ENCODE data around the gene PIGO.

PIGO gene

GRCh38 chr9:35078066-35078465 lies 18.3 kb downstream of the PIGO start:
- Histone ChIP-seq H3K36me3 (ENCODE audit: insufficient read depth, low read length) (peaks cover 30% of the 10 kb centered on the region), H3K27me3 (ENCODE audit: control insufficient read depth in 1 of 2, insufficient read depth in 2 of 2, low read length in 2 of 2) (no peaks in the 10 kb centered on the region), H3K4me3 (ENCODE audit: low read depth in 1 of 2, low read length in 2 of 2) (no peak overlapping the region), H3K9ac (ENCODE audit: low read length) (no peak overlapping the region), H3K9me3 (ENCODE audit: low read length) (no peaks in the 10 kb centered on the region), H3K27ac (ENCODE audit: low read depth, low read length) (no peak overlapping the region), H3K4me1 (ENCODE audit: insufficient read depth, low read length) (peaks cover 19% of the 10 kb centered on the region)

DNA sequence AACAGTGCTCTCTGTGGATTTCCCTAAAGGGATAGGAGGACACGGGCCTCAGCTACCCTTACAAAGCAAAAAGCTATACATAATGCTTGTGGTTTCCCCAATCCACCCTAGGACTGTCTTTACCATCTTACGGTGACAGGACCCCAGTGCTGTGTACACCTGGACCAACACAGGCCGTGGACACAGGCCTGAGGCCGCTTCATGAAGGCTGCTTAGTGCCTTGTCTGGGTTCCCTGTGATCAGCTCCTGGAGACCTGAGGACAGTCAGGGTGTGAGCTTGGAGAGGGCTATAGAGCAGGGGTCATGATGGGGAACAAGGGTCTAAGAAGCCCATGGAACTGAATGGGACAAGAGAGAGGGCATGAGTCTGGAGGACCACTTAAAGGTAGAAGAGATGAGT lies 19.5 kb downstream of the PIGO start:
- H3K9me3 ChIP-seq (ENCODE audit: low read length) = no peaks in the 10 kb centered on the region
- H3K27me3 ChIP-seq (ENCODE audit: control insufficient read depth in 1 of 2, insufficient read depth in 2 of 2, low read length in 2 of 2) = no peaks in the 10 kb centered on the region
- H3K36me3 ChIP-seq (ENCODE audit: insufficient read depth, low read length) = peaks cover 30% of the 10 kb centered on the region
- H3K9ac ChIP-seq (ENCODE audit: low read length) = no peak overlapping the region
- H3K27ac ChIP-seq (ENCODE audit: low read depth, low read length) = no peak overlapping the region
- H3K4me3 ChIP-seq (ENCODE audit: low read depth in 1 of 2, low read length in 2 of 2) = no peak overlapping the region
- peaks cover 19% of the 10 kb centered on the region for H3K4me1 ChIP-seq (ENCODE audit: insufficient read depth, low read length)

- H3K27me3 ChIP-seq (ENCODE audit: control insufficient read depth in 1 of 2, insufficient read depth in 2 of 2, low read length in 2 of 2) = no peaks in the 10 kb centered on the region
- peaks cover 27% of the 10 kb centered on the region for H3K4me1 ChIP-seq (ENCODE audit: insufficient read depth, low read length)
- H3K36me3 ChIP-seq (ENCODE audit: insufficient read depth, low read length) = peaks cover 30% of the 10 kb centered on the region
- no peaks in the 10 kb centered on the region for H3K9me3 ChIP-seq (ENCODE audit: low read length)
- H3K27ac ChIP-seq (ENCODE audit: low read depth, low read length) = no peak overlapping the region
- H3K4me3 ChIP-seq (ENCODE audit: low read depth in 1 of 2, low read length in 2 of 2) = no peak overlapping the region
- no peak overlapping the region for H3K9ac ChIP-seq (ENCODE audit: low read length)
Observed at GRCh38 chr9:35075358-35075757, 21.0 kb downstream of the PIGO start.

GRCh38 chr9:35074791-35075190 lies 21.6 kb downstream of the PIGO start:
- no peaks in the 10 kb centered on the region for H3K27me3 ChIP-seq (ENCODE audit: control insufficient read depth in 1 of 2, insufficient read depth in 2 of 2, low read length in 2 of 2)
- peaks cover 29% of the 10 kb centered on the region for H3K4me1 ChIP-seq (ENCODE audit: insufficient read depth, low read length)
- no peaks in the 10 kb centered on the region for H3K9me3 ChIP-seq (ENCODE audit: low read length)
- no peak overlapping the region for H3K27ac ChIP-seq (ENCODE audit: low read depth, low read length)
- H3K36me3 ChIP-seq (ENCODE audit: insufficient read depth, low read length) = peaks cover 30% of the 10 kb centered on the region
- H3K9ac ChIP-seq (ENCODE audit: low read length) = no peak overlapping the region
- H3K4me3 ChIP-seq (ENCODE audit: low read depth in 1 of 2, low read length in 2 of 2) = no peak overlapping the region

DNA sequence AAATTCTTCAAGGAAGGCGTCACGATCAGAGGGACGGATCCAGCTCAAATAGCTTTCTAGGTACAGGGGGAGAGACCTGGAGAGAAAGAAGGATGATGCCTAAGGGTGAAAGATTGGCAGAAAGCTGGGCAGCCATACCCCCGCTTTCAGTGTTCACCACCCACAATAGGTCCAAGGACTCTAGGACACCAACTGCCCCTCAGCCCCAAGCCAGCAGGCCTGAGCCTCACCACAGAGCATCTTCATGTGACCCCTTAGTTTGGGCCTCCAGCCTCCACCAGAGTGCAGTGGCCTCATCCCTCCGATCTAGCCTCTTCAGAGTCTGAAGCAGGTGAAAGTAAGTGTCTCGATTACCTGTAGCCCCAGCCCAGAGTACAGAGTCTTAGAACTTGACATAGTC lies 22.2 kb downstream of the PIGO start:
- no peak overlapping the region for H3K27ac ChIP-seq (ENCODE audit: low read depth, low read length)
- H3K36me3 ChIP-seq (ENCODE audit: insufficient read depth, low read length) = peaks cover 30% of the 10 kb centered on the region
- H3K4me3 ChIP-seq (ENCODE audit: low read depth in 1 of 2, low read length in 2 of 2) = no peak overlapping the region
- no peak overlapping the region for H3K9ac ChIP-seq (ENCODE audit: low read length)
- no peaks in the 10 kb centered on the region for H3K9me3 ChIP-seq (ENCODE audit: low read length)
- peaks cover 33% of the 10 kb centered on the region for H3K4me1 ChIP-seq (ENCODE audit: insufficient read depth, low read length)
- H3K27me3 ChIP-seq (ENCODE audit: control insufficient read depth in 1 of 2, insufficient read depth in 2 of 2, low read length in 2 of 2) = no peaks in the 10 kb centered on the region

DNA sequence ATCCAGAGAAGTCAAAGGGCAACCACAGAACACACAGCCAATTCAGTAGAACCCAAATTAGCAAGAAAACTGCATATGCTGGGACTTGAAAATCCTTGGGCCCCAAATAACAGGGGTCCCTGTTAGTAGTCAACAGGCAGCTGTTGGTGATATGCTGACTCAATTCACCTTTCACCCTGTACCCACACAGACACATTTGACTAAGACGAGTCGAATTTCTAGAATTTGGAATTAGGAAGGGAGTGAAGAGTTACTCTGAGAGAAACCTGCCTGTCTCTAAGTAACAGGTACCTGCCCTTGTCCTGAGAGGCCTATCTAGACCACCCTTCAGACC lies 23.1 kb downstream of the PIGO start:
- Histone ChIP-seq H3K4me3 (ENCODE audit: low read depth in 1 of 2, low read length in 2 of 2) (peak overlapping the region in 1 of 2 donors; percentile 92), H3K27ac (ENCODE audit: low read depth, low read length) (no peak overlapping the region), H3K9me3 (ENCODE audit: low read length) (no peaks in the 10 kb centered on the region)

GRCh38 chr9:35072461-35073278 lies 23.7 kb downstream of the PIGO start, which contains the start of gene VCP:
Gene VCP (minus strand): TSS chr9:35072625. CDS start chr9:35072353, 272 bp downstream.
- peaks cover 36% of the 10 kb centered on the region for H3K4me1 ChIP-seq (ENCODE audit: insufficient read depth, low read length)

More for the DNA sequence above, 23.1 kb downstream of the PIGO start:
- Histone ChIP-seq H3K4me1 (ENCODE audit: insufficient read depth, low read length) (peaks cover 33% of the 10 kb centered on the region), H3K9ac (ENCODE audit: low read length) (no peak overlapping the region), H3K27me3 (ENCODE audit: control insufficient read depth in 1 of 2, insufficient read depth in 2 of 2, low read length in 2 of 2) (no peaks in the 10 kb centered on the region), H3K36me3 (ENCODE audit: insufficient read depth, low read length) (peaks cover 32% of the 10 kb centered on the region)

DNA sequence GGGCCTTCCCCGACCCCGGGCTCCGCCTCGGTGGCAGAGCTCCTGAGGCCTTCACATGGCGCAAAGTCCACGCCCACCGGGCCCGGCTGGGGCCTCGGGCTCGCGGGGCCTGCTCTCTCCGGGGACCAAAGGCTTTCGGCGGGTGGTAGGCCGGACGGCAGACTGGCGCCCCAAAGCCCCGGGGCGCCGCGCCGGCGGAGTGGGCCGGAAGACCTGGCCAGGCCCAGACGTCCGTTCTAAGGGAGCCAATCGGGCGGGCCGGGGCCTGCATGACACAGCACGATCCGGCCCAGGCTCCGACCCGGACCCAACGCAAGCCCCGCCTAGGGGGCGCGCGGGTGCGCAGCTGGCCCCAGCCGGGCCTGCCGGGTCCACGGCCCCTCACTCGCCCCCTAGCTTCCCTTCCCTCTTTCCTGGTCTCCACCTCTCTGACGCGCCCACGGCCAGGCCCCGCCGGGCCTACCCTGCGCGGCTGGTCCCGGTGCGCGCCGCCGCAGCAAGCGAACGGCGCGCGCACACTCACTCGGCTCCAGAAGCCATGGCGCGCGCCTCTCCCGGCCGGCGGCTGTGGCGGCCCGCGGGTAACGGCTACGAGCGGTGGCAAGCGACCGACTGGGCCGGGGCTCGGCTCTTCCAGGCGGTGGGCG lies 24.5 kb downstream of the PIGO start:
- peaks cover 45% of the 10 kb centered on the region for H3K36me3 ChIP-seq (ENCODE audit: insufficient read depth, low read length)
- H3K9ac ChIP-seq (ENCODE audit: low read length) = peak overlapping the region; percentile 87
- peak overlapping the region; percentile 97 for H3K27ac ChIP-seq (ENCODE audit: low read depth, low read length)
- no peaks in the 10 kb centered on the region for H3K27me3 ChIP-seq (ENCODE audit: control insufficient read depth in 1 of 2, insufficient read depth in 2 of 2, low read length in 2 of 2)
- H3K4me1 ChIP-seq (ENCODE audit: insufficient read depth, low read length) = peaks cover 40% of the 10 kb centered on the region
- no peaks in the 10 kb centered on the region for H3K9me3 ChIP-seq (ENCODE audit: low read length)
- H3K4me3 ChIP-seq (ENCODE audit: low read depth in 1 of 2, low read length in 2 of 2) = peak overlapping the region; percentile 73 to 92

More at GRCh38 chr9:35072461-35073278, 23.7 kb downstream of the PIGO start, which contains the start of gene VCP:
- no peaks in the 10 kb centered on the region for H3K27me3 ChIP-seq (ENCODE audit: control insufficient read depth in 1 of 2, insufficient read depth in 2 of 2, low read length in 2 of 2)
- no peaks in the 10 kb centered on the region for H3K9me3 ChIP-seq (ENCODE audit: low read length)
- peak within 1 kb of the TSS; percentile 97 for H3K27ac ChIP-seq (ENCODE audit: low read depth, low read length)
- peaks cover 38% of the 10 kb centered on the region for H3K36me3 ChIP-seq (ENCODE audit: insufficient read depth, low read length)
- H3K4me3 ChIP-seq (ENCODE audit: low read depth in 1 of 2, low read length in 2 of 2) = peak within 1 kb of the TSS; percentile 73 to 92
- peak within 1 kb of the TSS; percentile 87 for H3K9ac ChIP-seq (ENCODE audit: low read length)

GRCh38 chr9:35070823-35071813 lies 25.3 kb downstream of the PIGO start:
- Histone ChIP-seq H3K36me3 (ENCODE audit: insufficient read depth, low read length) (peaks cover 46% of the 10 kb centered on the region), H3K4me3 (ENCODE audit: low read depth in 1 of 2, low read length in 2 of 2) (peak overlapping the region; percentile 73 to 92), H3K27ac (ENCODE audit: low read depth, low read length) (peak overlapping the region; percentile 97), H3K9ac (ENCODE audit: low read length) (peak overlapping the region; percentile 87), H3K9me3 (ENCODE audit: low read length) (no peaks in the 10 kb centered on the region), H3K27me3 (ENCODE audit: control insufficient read depth in 1 of 2, insufficient read depth in 2 of 2, low read length in 2 of 2) (no peaks in the 10 kb centered on the region), H3K4me1 (ENCODE audit: insufficient read depth, low read length) (peaks cover 40% of the 10 kb centered on the region)

DNA sequence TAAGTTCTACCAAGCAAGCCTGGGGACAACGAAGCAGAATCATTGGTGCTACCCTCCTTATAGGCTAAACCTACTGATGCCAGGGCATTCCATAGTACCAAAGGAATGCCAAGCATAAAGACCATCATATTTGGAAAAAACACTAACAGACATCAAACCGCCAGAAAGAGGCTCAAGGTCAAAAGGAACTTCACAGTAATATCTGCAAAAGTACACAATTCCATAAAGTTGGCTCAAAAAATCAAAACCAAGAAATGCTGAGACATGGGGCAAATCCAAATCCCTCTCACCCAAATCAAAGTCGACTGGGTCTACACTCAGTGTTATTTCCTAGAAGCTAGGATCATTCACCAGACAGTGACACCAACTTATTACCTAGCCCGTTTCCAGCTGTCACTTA lies 27.4 kb downstream of the PIGO start:
- H3K4me3 ChIP-seq (ENCODE audit: low read depth in 1 of 2, low read length in 2 of 2) = no peak overlapping the region
- no peaks in the 10 kb centered on the region for H3K9me3 ChIP-seq (ENCODE audit: low read length)
- H3K36me3 ChIP-seq (ENCODE audit: insufficient read depth, low read length) = peaks cover 47% of the 10 kb centered on the region
- H3K27ac ChIP-seq (ENCODE audit: low read depth, low read length) = no peak overlapping the region
- H3K9ac ChIP-seq (ENCODE audit: low read length) = no peak overlapping the region
- H3K4me1 ChIP-seq (ENCODE audit: insufficient read depth, low read length) = peaks cover 40% of the 10 kb centered on the region
- no peaks in the 10 kb centered on the region for H3K27me3 ChIP-seq (ENCODE audit: control insufficient read depth in 1 of 2, insufficient read depth in 2 of 2, low read length in 2 of 2)

DNA sequence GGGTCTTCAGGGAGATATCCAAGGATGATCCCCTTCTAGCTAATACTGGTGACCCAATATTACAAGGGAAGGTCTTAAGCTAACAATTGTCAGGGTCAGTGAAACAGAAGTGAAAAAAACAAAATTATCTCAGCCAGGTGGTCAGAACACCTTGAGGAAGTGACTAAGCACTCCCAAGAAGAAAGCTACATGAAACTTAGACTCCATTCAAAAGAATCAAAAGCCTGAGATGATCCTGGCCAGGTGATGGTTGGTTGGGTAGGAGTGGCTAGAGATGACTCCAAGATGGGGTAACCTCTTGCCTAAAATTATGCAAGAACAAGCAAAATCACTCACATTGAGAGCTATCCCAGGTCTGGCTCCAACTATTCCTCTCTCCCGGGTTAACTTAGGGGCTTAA lies 29.3 kb downstream of the PIGO start:
- no peaks in the 10 kb centered on the region for H3K27me3 ChIP-seq (ENCODE audit: control insufficient read depth in 1 of 2, insufficient read depth in 2 of 2, low read length in 2 of 2)
- H3K4me1 ChIP-seq (ENCODE audit: insufficient read depth, low read length) = peaks cover 40% of the 10 kb centered on the region
- no peaks in the 10 kb centered on the region for H3K9me3 ChIP-seq (ENCODE audit: low read length)
- H3K9ac ChIP-seq (ENCODE audit: low read length) = no peak overlapping the region
- H3K36me3 ChIP-seq (ENCODE audit: insufficient read depth, low read length) = peaks cover 62% of the 10 kb centered on the region
- no peak overlapping the region for H3K27ac ChIP-seq (ENCODE audit: low read depth, low read length)
- no peak overlapping the region for H3K4me3 ChIP-seq (ENCODE audit: low read depth in 1 of 2, low read length in 2 of 2)
